Endothelial cell (in vitro differentiated cells): ENCODE measurements around the gene PEX11B. TPM values are rescaled to one million over a fixed set of nuclear protein-coding genes. Genes with fewer than 3 reads are reported as not detected.
"Not testable (repeated sequence)": the region's sequence is repeated elsewhere in the genome, so short reads cannot be mapped to it uniquely, and the experiment has no call there.

Experiments used
- DNase-seq: peaks from one replicate; pipeline ENCODE4 v3.0.0; 2021; ENCODE audit warnings: low spot score
- H3K27ac Mint-ChIP-seq: one replicate; pipeline ENCODE4 v1.8.0; 2021; ENCODE audit warnings: mixed read lengths, inconsistent platforms; ENCODE audit not compliant: unreplicated experiment
- H3K27me3 Mint-ChIP-seq: one replicate; pipeline ENCODE4 v1.8.0; 2021; ENCODE audit warnings: mild to moderate bottlenecking, moderate library complexity, mixed read lengths, inconsistent platforms; ENCODE audit not compliant: unreplicated experiment
- H3K36me3 Mint-ChIP-seq: one replicate; pipeline ENCODE4 v1.8.0; 2021; ENCODE audit warnings: mild to moderate bottlenecking, low read depth, mixed read lengths, inconsistent platforms; ENCODE audit not compliant: unreplicated experiment
- H3K4me1 Mint-ChIP-seq: one replicate; pipeline ENCODE4 v1.8.0; 2021; ENCODE audit warnings: mild to moderate bottlenecking, mixed read lengths, inconsistent platforms; ENCODE audit not compliant: unreplicated experiment
- H3K4me3 Mint-ChIP-seq: one replicate; pipeline ENCODE4 v1.8.0; 2021; ENCODE audit warnings: mild to moderate bottlenecking, mixed read lengths, inconsistent platforms; ENCODE audit not compliant: unreplicated experiment
- H3K9me3 Mint-ChIP-seq: one replicate; pipeline ENCODE4 v1.8.0; 2021; ENCODE audit warnings: mixed read lengths, inconsistent platforms; ENCODE audit not compliant: unreplicated experiment
- CTCF ChIP-seq: fragments of 200-600 bp; sonication (generic); IDR thresholded peaks from one replicate; pipeline ENCODE4 v1.5.0; 2021; ENCODE audit warnings: antibody characterized with exemption; ENCODE audit not compliant: unreplicated experiment
- total RNA-seq: library from RNA; stranded (reverse); fragmentation: NEBNext Ultra II Directional; extraction: Animal tissue kit (Norgen Biotek cat#: 25700); gene quantifications from one replicate; pipeline ENCODE4 v1.2.1, GENCODE V29; 2021; ENCODE audit not compliant: unreplicated experiment

PEX11B gene
- total RNA-seq, 1 donor from 2014 or later: 34.0 TPM

GRCh38 chr1:145936247-145936646, 17.7 kb upstream of the PEX11B start:
- Mint-ChIP-seq H3K36me3 (peaks cover 29% of the 10 kb centered on the region), H3K4me1 (peaks cover 40% of the 10 kb centered on the region)

DNA sequence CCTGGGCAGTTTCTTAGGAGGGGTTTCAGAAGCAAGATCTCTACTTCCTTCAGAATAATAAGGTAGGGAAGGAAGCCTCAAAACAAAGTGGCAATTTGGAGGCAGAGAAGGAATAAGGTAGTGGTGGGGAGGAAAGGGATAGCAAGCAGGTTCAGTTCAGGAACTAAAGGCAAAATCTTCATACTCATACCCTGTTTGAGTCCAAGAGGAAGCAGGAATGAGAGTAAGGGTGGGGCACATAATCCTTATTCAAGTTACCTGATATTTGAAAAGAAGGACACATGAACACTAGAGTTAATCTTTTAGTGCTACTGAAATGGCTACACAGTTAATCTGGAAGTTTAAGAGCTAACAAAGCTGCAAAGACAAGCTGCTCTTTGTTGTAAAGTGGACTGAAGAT, 17.2 kb upstream of the PEX11B start:
- H3K27me3 Mint-ChIP-seq: no peaks in the 10 kb centered on the region
- H3K4me3 Mint-ChIP-seq: peak overlapping the region; percentile 42
- peaks cover 40% of the 10 kb centered on the region for H3K4me1 Mint-ChIP-seq
- H3K27ac Mint-ChIP-seq: peak overlapping the region; percentile 84
- peaks cover 25% of the 10 kb centered on the region for H3K36me3 Mint-ChIP-seq
- no peak for DNase-seq
- no peak for TF ChIP-seq CTCF
- H3K9me3 Mint-ChIP-seq: no peaks in the 10 kb centered on the region

More at GRCh38 chr1:145936247-145936646, 17.7 kb upstream of the PEX11B start:
- Mint-ChIP-seq H3K9me3 (no peaks in the 10 kb centered on the region), H3K4me3 (peak overlapping the region; percentile 22), H3K27me3 (no peaks in the 10 kb centered on the region), H3K27ac (peak overlapping the region; percentile 74)
- no peak for TF ChIP-seq CTCF
- DNase-seq: no peak

DNA sequence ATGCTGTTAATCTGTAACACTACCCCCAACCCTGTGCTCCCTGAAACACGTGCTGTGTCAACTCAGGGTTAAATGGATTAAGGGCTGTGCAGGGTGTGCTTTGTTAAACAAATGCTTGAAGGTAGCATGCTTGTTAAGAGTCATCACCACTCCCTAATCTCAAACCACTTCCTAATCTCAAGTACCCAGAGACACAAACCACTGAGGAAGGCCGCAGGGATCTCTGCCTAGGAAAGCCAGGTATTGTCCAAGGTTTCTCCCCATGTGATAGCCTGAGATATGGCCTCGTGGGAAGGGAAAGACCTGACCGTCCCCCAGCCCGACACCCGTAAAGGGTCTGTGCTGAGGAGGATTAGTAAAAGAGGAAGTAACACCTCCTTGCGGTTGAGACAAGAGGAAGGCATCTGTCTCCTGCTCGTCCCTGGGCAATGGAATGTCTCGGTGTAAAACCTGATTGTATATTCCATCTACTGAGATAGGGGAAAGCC, 14.0 kb upstream of the PEX11B start:
- DNase-seq: peak; percentile 20
- peak overlapping the region; percentile 93 for H3K27ac Mint-ChIP-seq
- not testable (repeated sequence) for H3K27me3 Mint-ChIP-seq

DNA sequence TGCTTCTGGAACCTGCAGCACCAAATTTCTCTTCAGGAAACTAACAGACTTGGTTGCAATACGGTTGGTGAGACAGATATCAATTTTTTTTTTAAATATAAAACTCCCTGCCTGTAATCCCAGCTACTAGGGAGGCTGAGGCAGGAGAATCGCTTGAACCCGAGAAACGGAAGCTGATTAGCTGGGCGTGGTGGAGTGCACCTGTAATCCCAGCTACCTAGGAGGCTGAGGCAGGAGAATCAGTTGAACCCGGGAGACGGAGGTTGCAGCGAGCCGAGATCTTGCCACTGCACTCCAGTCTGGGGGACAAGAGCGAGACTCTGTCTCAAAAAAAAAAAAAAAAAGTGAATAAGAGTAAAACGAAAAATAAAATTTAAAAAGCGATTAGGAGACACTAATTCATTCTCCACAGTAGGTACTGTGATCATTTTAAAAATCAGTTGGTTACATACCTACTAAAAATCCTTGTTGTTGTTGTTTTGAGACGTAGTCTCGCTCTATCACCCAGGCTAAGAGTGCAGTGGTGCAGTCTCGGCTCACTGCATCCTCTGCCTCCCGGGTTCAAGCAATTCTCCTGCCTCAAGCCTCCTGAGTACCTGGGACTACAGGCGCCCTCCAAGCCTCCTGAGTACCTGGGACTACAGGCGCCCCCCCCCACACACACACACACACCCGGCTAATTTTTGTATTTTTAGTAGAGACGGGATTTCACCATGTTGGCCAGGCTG, 9.6 kb upstream of the PEX11B start:
- no peak for DNase-seq
- Mint-ChIP-seq H3K4me1 (peaks cover 26% of the 10 kb centered on the region), H3K9me3 (no peaks in the 10 kb centered on the region), H3K36me3 (peaks cover 20% of the 10 kb centered on the region), H3K27me3 (peaks cover 2% of the 10 kb centered on the region), H3K27ac (peak overlapping the region; percentile 42), H3K4me3 (no peak overlapping the region)
- TF ChIP-seq CTCF: no peak

More for the DNA sequence above, 14.0 kb upstream of the PEX11B start:
- H3K4me3 Mint-ChIP-seq: peak overlapping the region; percentile 21
- H3K4me1 Mint-ChIP-seq: peaks cover 53% of the 10 kb centered on the region
- not testable (repeated sequence) for H3K9me3 Mint-ChIP-seq
- peaks cover 29% of the 10 kb centered on the region for H3K36me3 Mint-ChIP-seq

DNA sequence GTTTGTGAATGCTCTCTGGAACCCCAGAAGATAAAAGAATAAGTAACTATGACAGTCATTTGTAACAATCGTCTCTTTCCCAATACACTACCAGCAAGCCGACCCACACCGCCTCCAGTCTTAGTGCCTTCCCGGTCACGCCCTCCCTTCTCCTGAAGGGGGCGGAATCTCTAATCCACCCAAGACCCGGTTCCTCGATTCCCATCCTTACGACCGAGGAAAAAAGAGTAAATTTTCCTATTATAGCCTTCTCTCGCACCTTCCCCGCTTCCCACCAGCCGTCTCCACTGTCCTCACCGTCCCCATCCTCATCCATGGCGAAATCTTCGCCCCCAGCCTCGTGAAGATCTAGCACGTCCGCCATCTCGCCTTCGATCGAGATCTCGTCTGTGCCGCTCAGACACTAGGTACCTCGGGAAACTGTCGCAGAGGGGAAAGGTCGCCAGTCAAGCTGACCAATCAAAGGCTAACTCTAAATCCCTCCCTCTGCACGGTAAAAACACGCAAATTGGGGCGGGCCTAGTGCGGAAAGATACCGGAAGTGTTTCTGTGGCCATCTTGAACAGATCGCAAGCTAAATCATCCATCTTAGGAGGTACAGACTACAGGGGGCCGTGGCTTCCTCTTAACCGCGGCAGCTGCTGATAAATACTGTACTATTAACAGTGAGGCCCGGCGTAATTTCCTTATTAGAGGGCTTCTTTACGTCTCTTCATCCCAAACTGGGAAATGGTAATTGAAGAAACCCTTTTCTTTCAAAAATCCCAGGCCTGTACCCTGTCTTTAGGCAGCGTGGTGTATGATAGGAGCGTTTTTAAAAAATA, 8.8 kb upstream of the PEX11B start, which contains the start of gene RBM8A:
Gene RBM8A, minus strand, starts transcription at position 422 of the 824 bp plus-strand sequence. Its CDS starts 58 bp downstream, at position 364.
- H3K27me3 Mint-ChIP-seq: peaks cover 2% of the 10 kb centered on the region
- DNase-seq: peak; percentile 86
- peak; percentile 71 for TF ChIP-seq CTCF
- no peak within 1 kb of the TSS for H3K27ac Mint-ChIP-seq
- H3K9me3 Mint-ChIP-seq: no peaks in the 10 kb centered on the region
- H3K36me3 Mint-ChIP-seq: peaks cover 21% of the 10 kb centered on the region
- peaks cover 18% of the 10 kb centered on the region for H3K4me1 Mint-ChIP-seq
- H3K4me3 Mint-ChIP-seq: no peak within 1 kb of the TSS
